Measurements from ENCODE around the gene ALKBH7. TPM values are rescaled to one million over a fixed set of nuclear protein-coding genes. Genes with fewer than 3 reads are reported as not detected.
A peak's percentile ranks its signal among the peaks of the same experiment; 100 is the strongest.

Gene ALKBH7
- polyA plus RNA-seq, 1 of the 3 experiments (the other 2 are of a cell fraction): 46.0 TPM

- Histone ChIP-seq H3K27ac (ENCODE audit: low read depth in 2 of 2, low read length in 1 of 2) (peak overlapping the region; percentile 95 to 98), H3K9me3 (no peaks in the 10 kb centered on the region), H2AFZ (ENCODE audit: low read depth) (peak overlapping the region; percentile 88), H3K9ac (peak overlapping the region; percentile 96), H3K9me2 (no peaks in the 10 kb centered on the region), H3K79me2 (ENCODE audit: insufficient read depth) (peaks cover 8% of the 10 kb centered on the region), H3K4me1 (ENCODE audit: control insufficient read depth in 1 of 2, insufficient read depth in 2 of 2, low read depth in 1 of 2, low read length in 1 of 2) (peaks cover 6 to 22% of the 10 kb centered on the region in 2 experiments; a peak in 1 of 4 replicates), H3K4me3 (ENCODE audit: low read depth in 2 of 2, low read length in 1 of 2) (peak overlapping the region; percentile 82 to 96), H3F3A (replicated peaks; ENCODE audit: insufficient read depth) (peaks cover 14% of the 10 kb centered on the region), H3K36me3 (replicated peaks in 1 of 2; ENCODE audit: control insufficient read depth in 1 of 2, insufficient read depth in 2 of 2, low read length in 1 of 2) (peaks cover 3 to 11% of the 10 kb centered on the region in 2 experiments), H4K20me1 (ENCODE audit: insufficient read depth) (no peaks in the 10 kb centered on the region), H3K27me3 (ENCODE audit: insufficient read depth) (no peaks in the 10 kb centered on the region), H3K4me2 (peak overlapping the region; percentile 93)
- 2% methylated on average over 28 of the region's 53 CpGs for WGBS (ENCODE audit: low lambda C conversion rate)
- DNase-seq: peak; percentile 98
- POLR2A ChIA-PET: interaction anchor here (0.9 to 1.8 kb wide), 6 partner anchors 10 to 52 kb away, joined by 3 to 8 read pairs (median 4); partner anchors contain the start of genes CLPP and KHSRP
- CTCF ChIA-PET: interaction anchor here (0.7 to 1.2 kb wide), 3 partner anchors 10 to 1195 kb away, joined by 3 to 4 read pairs (median 3); partner anchors contain the start of gene GTF2F1
- TF ChIP-seq NFIC (IDR thresholded peaks at IDR 0.05; ENCODE audit: borderline replicate concordance) (no peak), RAD21 (IDR thresholded peaks at IDR 0.05; ENCODE audit: low read length) (no peak), MAX (IDR thresholded peaks at IDR 0.05; ENCODE audit: low read depth) (peak; percentile 55; the same call in 1 of the 2 replicates), MEF2A (IDR thresholded peaks at IDR 0.05; ENCODE audit: borderline replicate concordance, low read depth) (no peak), EZH2phosphoT487 (IDR thresholded peaks at IDR 0.05; ENCODE audit: borderline replicate concordance, low read depth) (no peak), JUND (IDR thresholded peaks at IDR 0.05) (no peak), GATA2 (CRISPR knock-in tag; IDR thresholded peaks at IDR 0.05) (no peak), USF2 (IDR thresholded peaks at IDR 0.05; ENCODE audit: borderline replicate concordance, low read depth, low read length) (no peak), EP300 (IDR thresholded peaks at IDR 0.05; ENCODE audit: borderline replicate concordance in 1 of 2, low read depth in 1 of 2, low read length in 1 of 2) (no peak), FOXJ3 (CRISPR knock-in tag; IDR thresholded peaks at IDR 0.05) (no peak), FOXM1 (IDR thresholded peaks at IDR 0.05; ENCODE audit: low read depth) (no peak), TAF1 (IDR thresholded peaks at IDR 0.05; ENCODE audit: borderline replicate concordance, low read depth, low read length) (no peak), MXI1 (IDR thresholded peaks at IDR 0.05; ENCODE audit: low read depth, low read length) (peak; percentile 52; the same call in 1 of the 2 replicates), IRF3 (IDR thresholded peaks at IDR 0.05; ENCODE audit: low read depth, low read length) (no peak)
Measured at GRCh38 chr19:6373096-6373812, 660 bp downstream of the ALKBH7 start.

GRCh38 chr19:6373813-6374108 is 1.2 kb downstream of the ALKBH7 start:
- Histone ChIP-seq H4K20me1 (ENCODE audit: insufficient read depth) (no peaks in the 10 kb centered on the region), H3K9ac (peak overlapping the region; percentile 46; the same call in 1 of the 2 replicates), H3F3A (replicated peaks; ENCODE audit: insufficient read depth) (peaks cover 17% of the 10 kb centered on the region), H3K9me2 (no peaks in the 10 kb centered on the region), H3K4me2 (peak overlapping the region; percentile 86), H2AFZ (ENCODE audit: low read depth) (peak overlapping the region; percentile 35; the same call in 1 of the 2 replicates), H3K27ac (ENCODE audit: low read depth in 2 of 2, low read length in 1 of 2) (peak overlapping the region; percentile 38 to 64; a peak in 3 of 4 replicates), H3K9me3 (no peaks in the 10 kb centered on the region), H3K79me2 (ENCODE audit: insufficient read depth) (peaks cover 8% of the 10 kb centered on the region), H3K27me3 (ENCODE audit: insufficient read depth) (no peaks in the 10 kb centered on the region), H3K4me3 (ENCODE audit: low read depth in 2 of 2, low read length in 1 of 2) (peak overlapping the region; percentile 48 to 68), H3K4me1 (ENCODE audit: control insufficient read depth in 1 of 2, insufficient read depth in 2 of 2, low read depth in 1 of 2, low read length in 1 of 2) (peaks cover 6 to 22% of the 10 kb centered on the region in 2 experiments; a peak in 1 of 4 replicates), H3K36me3 (replicated peaks in 1 of 2; ENCODE audit: control insufficient read depth in 1 of 2, insufficient read depth in 2 of 2, low read length in 1 of 2) (peaks cover 4 to 6% of the 10 kb centered on the region in 2 experiments)
- DNase-seq: no peak
- ChIA-PET POLR2A (interaction anchor here (1.0 to 1.5 kb wide), 2 partner anchors 9 to 18 kb away, joined by 3 read pairs; no protein-coding TSS in a partner anchor), CTCF (no interaction called here)
- TF ChIP-seq GABPA (IDR thresholded peaks at IDR 0.05; ENCODE audit: low read depth) (no peak), CHD2 (IDR thresholded peaks at IDR 0.05; ENCODE audit: low read length, partially characterized antibody) (no peak), RAD21 (IDR thresholded peaks at IDR 0.05; ENCODE audit: low read length) (no peak), TCF12 (IDR thresholded peaks at IDR 0.05) (no peak), SMC3 (IDR thresholded peaks at IDR 0.05; ENCODE audit: low read depth, low read length) (no peak), MEF2A (IDR thresholded peaks at IDR 0.05; ENCODE audit: borderline replicate concordance, low read depth) (no peak), REST (IDR thresholded peaks at IDR 0.05; ENCODE audit: low read depth, low read length) (no peak), ELF1 (IDR thresholded peaks at IDR 0.05) (no peak), MAX (IDR thresholded peaks at IDR 0.05; ENCODE audit: low read depth) (no peak)
- 20% methylated on average over 5 of the region's 5 CpGs for WGBS (ENCODE audit: low lambda C conversion rate)
